Measurements from ENCODE around the gene PDE1C. TPM values are rescaled to one million over a fixed set of nuclear protein-coding genes. Genes with fewer than 3 reads are reported as not detected.

PDE1C gene
- total RNA-seq, 3 donors from 2014 or later (not counting 1 experiment from before 2014, with no cell fraction given), result not detected

DNA sequence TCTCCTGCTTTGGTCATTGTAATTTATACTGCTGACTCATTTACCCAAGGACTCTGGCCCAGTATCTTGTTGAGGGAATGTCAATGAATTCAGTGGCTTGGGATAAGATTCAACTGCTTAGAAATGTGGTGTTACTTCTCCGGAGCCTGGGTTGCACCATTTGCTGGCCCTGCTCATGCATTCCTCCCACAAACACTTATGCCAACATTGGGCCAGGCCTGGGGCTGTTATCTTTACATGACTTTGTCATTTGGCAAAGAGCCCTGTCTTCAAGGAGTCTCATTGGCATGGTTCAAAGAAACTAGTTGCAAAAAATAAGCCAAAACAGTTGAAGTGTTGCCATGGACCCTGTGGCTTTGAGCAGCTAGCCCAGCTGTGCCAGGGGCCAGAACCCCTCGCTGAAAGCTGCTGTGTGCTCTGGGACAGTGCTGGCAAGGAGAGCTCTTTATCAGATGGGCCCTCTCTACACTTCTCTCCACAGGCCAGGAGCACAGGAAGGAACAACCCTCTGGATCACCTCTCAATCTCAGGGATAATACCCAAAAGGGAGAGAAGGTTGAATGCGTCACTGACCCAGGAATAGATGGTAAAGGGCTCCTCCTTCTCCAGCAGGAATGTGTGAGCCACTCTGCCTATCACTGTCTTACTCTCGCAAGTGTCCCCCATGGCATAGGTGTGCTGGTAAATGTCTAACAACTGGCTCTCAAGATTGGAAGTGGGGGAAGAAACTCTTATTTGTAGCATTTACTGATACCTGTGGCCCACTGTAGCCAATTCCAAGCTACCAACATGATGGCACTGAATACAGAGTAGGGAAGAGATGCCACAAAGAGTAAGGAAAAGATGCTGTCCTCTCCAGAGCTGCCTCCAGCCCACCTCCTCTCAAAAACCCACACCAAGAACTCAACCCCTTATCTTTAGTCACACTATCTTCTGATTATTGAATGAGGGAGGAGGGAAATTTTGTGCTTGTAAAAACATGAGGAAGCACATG lies 23.5 kb upstream of the PDE1C start:
- Histone ChIP-seq H3K4me1 (ENCODE audit: control insufficient read depth, insufficient read depth, low read length) (no peaks in the 10 kb centered on the region), H3K27me3 (ENCODE audit: control insufficient read depth, insufficient read depth, low read length) (no peaks in the 10 kb centered on the region), H3K4me3 (ENCODE audit: low read length) (no peak overlapping the region), H3K27ac (ENCODE audit: low read length) (no peak overlapping the region), H3K9me3 (ENCODE audit: control insufficient read depth, insufficient read depth, low read length) (no peaks in the 10 kb centered on the region), H3K36me3 (ENCODE audit: control insufficient read depth, insufficient read depth, low read length) (no peaks in the 10 kb centered on the region)
- H3K36me3 Mint-ChIP-seq, result no peaks in the 10 kb centered on the region
- intact Hi-C loops (cut with micrococcal nuclease), result no loop called here
- H3K9me3 Mint-ChIP-seq, result peaks cover 0 to 5% of the 10 kb centered on the region in 2 donors
- TF ChIP-seq CTCF (IDR thresholded peaks at IDR 0.05), result no peak
- no peak overlapping the region for H3K27ac Mint-ChIP-seq
- no peak overlapping the region for H3K4me3 Mint-ChIP-seq
- DNase-seq (no peak), ATAC-seq (no peak)
- H3K27me3 Mint-ChIP-seq (ENCODE audit: low read depth in 2 of 2), result peaks cover 0 to 2% of the 10 kb centered on the region in 2 donors
- no peaks in the 10 kb centered on the region for H3K4me1 Mint-ChIP-seq
- 68% methylated on average over 3 of the region's 4 CpGs for WGBS (ENCODE audit: insufficient coverage)

GRCh38 chr7:32092346-32092745 lies 22.1 kb upstream of the PDE1C start:
- Mint-ChIP-seq H3K4me3 (no peak overlapping the region), H3K27me3 (ENCODE audit: low read depth in 2 of 2) (peaks cover 0 to 2% of the 10 kb centered on the region in 2 donors), H3K36me3 (no peaks in the 10 kb centered on the region), H3K4me1 (no peaks in the 10 kb centered on the region), H3K9me3 (peaks cover 0 to 5% of the 10 kb centered on the region in 2 donors), H3K27ac (no peak overlapping the region)
- 47% methylated on average over 1 of the region's 1 CpG for WGBS (ENCODE audit: insufficient coverage)
- H3K4me1 ChIP-seq (ENCODE audit: control insufficient read depth, insufficient read depth, low read length), result no peaks in the 10 kb centered on the region
- H3K36me3 ChIP-seq (ENCODE audit: control insufficient read depth, insufficient read depth, low read length), result no peaks in the 10 kb centered on the region
- intact Hi-C loops (cut with micrococcal nuclease), result no loop called here
- H3K9me3 ChIP-seq (ENCODE audit: control insufficient read depth, insufficient read depth, low read length), result no peaks in the 10 kb centered on the region
- no peak for ATAC-seq
- no peaks in the 10 kb centered on the region for H3K27me3 ChIP-seq (ENCODE audit: control insufficient read depth, insufficient read depth, low read length)
- no peak overlapping the region for H3K4me3 ChIP-seq (ENCODE audit: low read length)
- no peak overlapping the region for H3K27ac ChIP-seq (ENCODE audit: low read length)
- no peak for TF ChIP-seq CTCF (IDR thresholded peaks at IDR 0.05)
- DNase-seq, result no peak

- H3K4me1 Mint-ChIP-seq, result no peaks in the 10 kb centered on the region
- no peaks in the 10 kb centered on the region for H3K36me3 Mint-ChIP-seq
- H3K27ac ChIP-seq (ENCODE audit: low read length), result no peak overlapping the region
- DNase-seq (no peak), ATAC-seq (no peak)
- no peaks in the 10 kb centered on the region for H3K9me3 ChIP-seq (ENCODE audit: control insufficient read depth, insufficient read depth, low read length)
- TF ChIP-seq CTCF (IDR thresholded peaks at IDR 0.05), result no peak
- H3K4me3 Mint-ChIP-seq, result no peak overlapping the region
- no peak overlapping the region for H3K4me3 ChIP-seq (ENCODE audit: low read length)
- no peaks in the 10 kb centered on the region for H3K4me1 ChIP-seq (ENCODE audit: control insufficient read depth, insufficient read depth, low read length)
- H3K9me3 Mint-ChIP-seq, result peaks cover 0 to 5% of the 10 kb centered on the region in 2 donors
- peaks cover 0 to 2% of the 10 kb centered on the region in 2 donors for H3K27me3 Mint-ChIP-seq (ENCODE audit: low read depth in 2 of 2)
- no peak overlapping the region for H3K27ac Mint-ChIP-seq
- H3K36me3 ChIP-seq (ENCODE audit: control insufficient read depth, insufficient read depth, low read length), result no peaks in the 10 kb centered on the region
- intact Hi-C loops (cut with micrococcal nuclease), result no loop called here
- no peaks in the 10 kb centered on the region for H3K27me3 ChIP-seq (ENCODE audit: control insufficient read depth, insufficient read depth, low read length)
- 80% methylated on average over 4 of the region's 4 CpGs for WGBS (ENCODE audit: insufficient coverage)
Measured at GRCh38 chr7:32091608-32092210, 21.5 kb upstream of the PDE1C start.

Measured in natural killer cell (primary cell).